ENCODE data around the gene NTM. TPM values are rescaled to one million over a fixed set of nuclear protein-coding genes. Genes with fewer than 3 reads are reported as not detected.

Gene NTM
- total RNA-seq, 1 experiment from 2014 or later, result 16.4 TPM

GRCh38 chr11:132119573-132119972, 749.2 kb downstream of the NTM start:
- DNase-seq (ENCODE audit: low spot score) (no peak), ATAC-seq (no peak)
- peaks cover 58% of the 10 kb centered on the region for H3K4me1 Mint-ChIP-seq
- CTCF ChIA-PET, result interaction anchor here (0.8 to 1.6 kb wide), 5 partner anchors 209 to 425 kb away, joined by 3 to 4 read pairs (median 3); no protein-coding TSS in a partner anchor
- no peak for TF ChIP-seq OVOL2 (CRISPR knock-in tag; IDR thresholded peaks at IDR 0.05; ENCODE audit: borderline replicate concordance)
- TF ChIP-seq AFF4 (CRISPR knock-in tag; IDR thresholded peaks at IDR 0.05; ENCODE audit: borderline replicate concordance), result no peak
- TF ChIP-seq E2F4 (CRISPR knock-in tag; IDR thresholded peaks at IDR 0.05; ENCODE audit: borderline replicate concordance, low read depth), result no peak
- TF ChIP-seq TEAD4 (CRISPR knock-in tag; IDR thresholded peaks at IDR 0.05), result no peak
- no peak for TF ChIP-seq ATF1 (CRISPR knock-in tag; IDR thresholded peaks at IDR 0.05)
- no peak for TF ChIP-seq ZNF317 (CRISPR knock-in tag; IDR thresholded peaks at IDR 0.05; ENCODE audit: borderline replicate concordance, low read depth)
- no peak for TF ChIP-seq SOX15 (CRISPR knock-in tag; IDR thresholded peaks at IDR 0.05)
- TF ChIP-seq ATF3 (CRISPR knock-in tag; conservative IDR thresholded peaks at IDR 0.05), result no peak
- TF ChIP-seq MAX (CRISPR knock-in tag; IDR thresholded peaks at IDR 0.05), result no peak
- no peak for TF ChIP-seq ELF4 (CRISPR knock-in tag; IDR thresholded peaks at IDR 0.05; ENCODE audit: low read depth)
- no peak overlapping the region for H3K27ac Mint-ChIP-seq
- H3K9me3 Mint-ChIP-seq, result no peaks in the 10 kb centered on the region
- POLR2A ChIA-PET, result interaction anchor here (0.6 kb wide), 1 partner anchor 12 kb away, joined by 3 read pairs; no protein-coding TSS in a partner anchor
- no peak overlapping the region for H3K4me3 Mint-ChIP-seq
- no peaks in the 10 kb centered on the region for H3K36me3 Mint-ChIP-seq
- H3K27me3 Mint-ChIP-seq (ENCODE audit: low read depth), result no peaks in the 10 kb centered on the region

- Mint-ChIP-seq H3K4me1 (peaks cover 31% of the 10 kb centered on the region), H3K27me3 (ENCODE audit: low read depth) (no peaks in the 10 kb centered on the region), H3K9me3 (no peaks in the 10 kb centered on the region), H3K27ac (no peak overlapping the region; the same call in 1 of the 2 replicates), H3K4me3 (no peak overlapping the region), H3K36me3 (no peaks in the 10 kb centered on the region)
- DNase-seq (ENCODE audit: low spot score) (no peak), ATAC-seq (no peak)
- ChIA-PET CTCF (interaction anchor here (1.7 to 3.8 kb wide), 9 partner anchors 9 to 434 kb away, joined by 5 to 36 read pairs (median 8); no protein-coding TSS in a partner anchor), POLR2A (no interaction called here)
- no peak for TF ChIP-seq ATF6 (CRISPR knock-in tag; IDR thresholded peaks at IDR 0.05)
Observed at GRCh38 chr11:132122735-132123134, 752.3 kb downstream of the NTM start.

GRCh38 chr11:132123449-132123848, 753.0 kb downstream of the NTM start:
- Mint-ChIP-seq H3K36me3 (no peaks in the 10 kb centered on the region), H3K27ac (no peak overlapping the region), H3K4me3 (no peak overlapping the region), H3K4me1 (peaks cover 27% of the 10 kb centered on the region), H3K9me3 (no peaks in the 10 kb centered on the region), H3K27me3 (ENCODE audit: low read depth) (no peaks in the 10 kb centered on the region)
- peak; percentile 16 for ATAC-seq
- POLR2A ChIA-PET, result no interaction called here
- TF ChIP-seq ZNF138 (CRISPR knock-in tag; conservative IDR thresholded peaks at IDR 0.05), result no peak
- TF ChIP-seq ETV6 (CRISPR knock-in tag; IDR thresholded peaks at IDR 0.05), result no peak
- no peak for TF ChIP-seq ERG (CRISPR knock-in tag; IDR thresholded peaks at IDR 0.05)
- no peak for TF ChIP-seq SP1 (CRISPR knock-in tag; conservative IDR thresholded peaks at IDR 0.05)
- no peak for TF ChIP-seq ZNF425 (CRISPR knock-in tag; conservative IDR thresholded peaks at IDR 0.05)
- peak; percentile 35 for DNase-seq (ENCODE audit: low spot score)
- CTCF ChIA-PET, result interaction anchor here (0.7 to 3.8 kb wide), 13 partner anchors 8 to 435 kb away, joined by 3 to 36 read pairs (median 6); no protein-coding TSS in a partner anchor
